Measurements from ENCODE around the gene TMEM30B. TPM values are rescaled to one million over a fixed set of nuclear protein-coding genes. Genes with fewer than 3 reads are reported as not detected.
A peak's percentile ranks its signal among the peaks of the same experiment; 100 is the strongest.

The TMEM30B gene
- total and polyA plus RNA-seq, 9 of the 15 experiments (the other 6 are each of a cell fraction or from before 2014, with no cell fraction given) = 0.04 TPM; not detected in 8

DNA sequence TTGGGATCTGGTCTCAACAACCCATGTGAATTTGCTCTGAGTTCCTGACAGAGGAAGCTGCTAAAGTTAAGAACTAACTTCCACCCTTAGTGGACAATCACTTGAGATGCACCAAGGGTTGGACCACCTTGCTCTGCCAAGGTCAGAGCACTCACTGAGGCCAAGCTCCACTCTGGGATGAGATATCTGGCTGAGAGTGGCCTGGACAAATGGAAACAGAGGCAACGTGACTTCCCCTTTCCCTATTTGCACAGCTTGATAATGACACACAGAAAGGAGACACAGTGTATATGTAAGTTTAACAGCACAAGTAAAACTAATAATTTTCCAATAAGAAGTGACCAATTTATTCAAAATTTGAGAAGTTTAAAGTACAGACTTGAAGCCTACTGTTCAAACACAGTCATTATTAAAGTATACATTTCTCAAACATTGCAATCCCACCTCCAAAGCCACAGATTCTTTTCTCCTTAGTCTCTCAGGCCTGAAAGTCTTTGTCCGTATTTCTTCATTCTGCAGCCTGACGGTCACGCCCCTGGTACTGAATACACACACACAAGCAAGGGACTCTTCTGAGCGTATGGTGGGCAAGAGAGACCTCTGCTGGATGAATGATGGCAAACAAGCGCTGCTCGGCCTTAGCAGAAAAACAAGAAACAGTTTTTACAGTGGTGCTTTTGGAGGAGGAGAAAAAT, 28.6 kb downstream of the TMEM30B start (continued):
- TF ChIP-seq, protein P1, sequence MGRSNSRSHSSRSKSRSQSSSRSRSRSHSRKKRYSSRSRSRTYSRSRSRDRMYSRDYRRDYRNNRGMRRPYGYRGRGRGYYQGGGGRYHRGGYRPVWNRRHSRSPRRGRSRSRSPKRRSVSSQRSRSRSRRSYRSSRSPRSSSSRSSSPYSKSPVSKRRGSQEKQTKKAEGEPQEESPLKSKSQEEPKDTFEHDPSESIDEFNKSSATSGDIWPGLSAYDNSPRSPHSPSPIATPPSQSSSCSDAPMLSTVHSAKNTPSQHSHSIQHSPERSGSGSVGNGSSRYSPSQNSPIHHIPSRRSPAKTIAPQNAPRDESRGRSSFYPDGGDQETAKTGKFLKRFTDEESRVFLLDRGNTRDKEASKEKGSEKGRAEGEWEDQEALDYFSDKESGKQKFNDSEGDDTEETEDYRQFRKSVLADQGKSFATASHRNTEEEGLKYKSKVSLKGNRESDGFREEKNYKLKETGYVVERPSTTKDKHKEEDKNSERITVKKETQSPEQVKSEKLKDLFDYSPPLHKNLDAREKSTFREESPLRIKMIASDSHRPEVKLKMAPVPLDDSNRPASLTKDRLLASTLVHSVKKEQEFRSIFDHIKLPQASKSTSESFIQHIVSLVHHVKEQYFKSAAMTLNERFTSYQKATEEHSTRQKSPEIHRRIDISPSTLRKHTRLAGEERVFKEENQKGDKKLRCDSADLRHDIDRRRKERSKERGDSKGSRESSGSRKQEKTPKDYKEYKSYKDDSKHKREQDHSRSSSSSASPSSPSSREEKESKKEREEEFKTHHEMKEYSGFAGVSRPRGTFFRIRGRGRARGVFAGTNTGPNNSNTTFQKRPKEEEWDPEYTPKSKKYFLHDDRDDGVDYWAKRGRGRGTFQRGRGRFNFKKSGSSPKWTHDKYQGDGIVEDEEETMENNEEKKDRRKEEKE (IDR thresholded peaks at IDR 0.05; ENCODE audit: borderline replicate concordance in 1 of 2, control insufficient read depth in 1 of 2, low read depth in 2 of 2, low read length in 1 of 2) = no peak
- TF ChIP-seq ZNF318 (IDR thresholded peaks at IDR 0.05; ENCODE audit: borderline replicate concordance in 1 of 2, low read depth in 1 of 2) = no peak
- peak; percentile 80 for TF ChIP-seq SMC3 (conservative IDR thresholded peaks at IDR 0.05; ENCODE audit: insufficient read depth, low read depth, low read length)
- TF ChIP-seq LCOR (CRISPR knock-in tag; IDR thresholded peaks at IDR 0.05) = no peak
- no peak for TF ChIP-seq ZNF589 (CRISPR knock-in tag; IDR thresholded peaks at IDR 0.05; ENCODE audit: low read depth)
- no peak for TF ChIP-seq PHB2 (IDR thresholded peaks at IDR 0.05; ENCODE audit: low read depth)
- TF ChIP-seq, protein P2, sequence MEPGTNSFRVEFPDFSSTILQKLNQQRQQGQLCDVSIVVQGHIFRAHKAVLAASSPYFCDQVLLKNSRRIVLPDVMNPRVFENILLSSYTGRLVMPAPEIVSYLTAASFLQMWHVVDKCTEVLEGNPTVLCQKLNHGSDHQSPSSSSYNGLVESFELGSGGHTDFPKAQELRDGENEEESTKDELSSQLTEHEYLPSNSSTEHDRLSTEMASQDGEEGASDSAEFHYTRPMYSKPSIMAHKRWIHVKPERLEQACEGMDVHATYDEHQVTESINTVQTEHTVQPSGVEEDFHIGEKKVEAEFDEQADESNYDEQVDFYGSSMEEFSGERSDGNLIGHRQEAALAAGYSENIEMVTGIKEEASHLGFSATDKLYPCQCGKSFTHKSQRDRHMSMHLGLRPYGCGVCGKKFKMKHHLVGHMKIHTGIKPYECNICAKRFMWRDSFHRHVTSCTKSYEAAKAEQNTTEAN (CRISPR knock-in tag; IDR thresholded peaks at IDR 0.05) = no peak
- TF ChIP-seq, protein P3, sequence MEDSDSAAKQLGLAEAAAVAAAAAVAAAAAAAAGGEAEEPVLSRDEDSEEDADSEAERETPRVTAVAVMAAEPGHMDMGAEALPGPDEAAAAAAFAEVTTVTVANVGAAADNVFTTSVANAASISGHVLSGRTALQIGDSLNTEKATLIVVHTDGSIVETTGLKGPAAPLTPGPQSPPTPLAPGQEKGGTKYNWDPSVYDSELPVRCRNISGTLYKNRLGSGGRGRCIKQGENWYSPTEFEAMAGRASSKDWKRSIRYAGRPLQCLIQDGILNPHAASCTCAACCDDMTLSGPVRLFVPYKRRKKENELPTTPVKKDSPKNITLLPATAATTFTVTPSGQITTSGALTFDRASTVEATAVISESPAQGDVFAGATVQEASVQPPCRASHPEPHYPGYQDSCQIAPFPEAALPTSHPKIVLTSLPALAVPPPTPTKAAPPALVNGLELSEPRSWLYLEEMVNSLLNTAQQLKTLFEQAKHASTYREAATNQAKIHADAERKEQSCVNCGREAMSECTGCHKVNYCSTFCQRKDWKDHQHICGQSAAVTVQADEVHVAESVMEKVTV (CRISPR knock-in tag; IDR thresholded peaks at IDR 0.05) = peak; percentile 75
- TF ChIP-seq MTA3 (IDR thresholded peaks at IDR 0.05; ENCODE audit: borderline replicate concordance) = no peak
- no peak for TF ChIP-seq ESRRA (IDR thresholded peaks at IDR 0.05; ENCODE audit: borderline replicate concordance, low read depth)
- no peak for TF ChIP-seq SNIP1 (IDR thresholded peaks at IDR 0.05; ENCODE audit: low read depth)

Measured in K562 (cell line).